Right lobe of liver (tissue), 4 donors: ENCODE data around the gene UROC1.

ENCODE experiments used
- CTCF ChIP-seq, 4 donors: fragments of 200-600 bp in 3 of 4; fragments of 450-650 bp in 1 of 4; IDR thresholded peaks; one replicate each; pipeline versions ENCODE4 v1.5.1 to v1.8.0; 2016 to 2022; ENCODE audit warnings: antibody characterized with exemption in 4 of 4, mild to moderate bottlenecking in 2 of 4
- POLR2A ChIP-seq: fragments of 450-650 bp; IDR thresholded peaks from one replicate; pipeline ENCODE4 v1.6.1; 2017; ENCODE audit warnings: antibody characterized with exemption, mild to moderate bottlenecking
- donor health status: DM: no; HTN: no; CAD: no.
- donor health status: DM: no; HTN: no; CAD: no.
- donor health status: DM: no; HTN: yes; CAD: no.

GRCh38 chr3:126481808-126482502 lies 35.6 kb downstream of the UROC1 start:
- TF ChIP-seq CTCF (IDR thresholded peaks at IDR 0.05) (no peak), POLR2A (no peak)
